Epithelial cell of alveolus of lung (primary cell): ENCODE results near the gene ACSM3. TPM values are rescaled to one million over a fixed set of nuclear protein-coding genes. Genes with fewer than 3 reads are reported as not detected.

Experiments
- total RNA-seq: library from RNA; depleted of rRNA; stranded (reverse); fragments of >200 nt; gene quantifications from 2 replicates; pipeline ENCODE4 v1.2.1, GENCODE V29; 2015

The ACSM3 gene
- total RNA-seq = 0.78 and 2.2 TPM in 2 replicates

GRCh38 chr16:20763461-20764232, at the start of gene ACSM3:
TSS of gene ACSM3 (plus strand) at chr16:20764014. CDS start at chr16:20770035, 6,021 bp downstream.

GRCh38 chr16:20741554-20742285, 22.1 kb upstream of the ACSM3 start, which contains the start of gene THUMPD1:
TSS of gene THUMPD1 (minus strand) at chr16:20741818. CDS start at chr16:20741739, 79 bp downstream.

GRCh38 chr16:20806168-20807050, 42.6 kb downstream of the ACSM3 start, which contains the start of the genes ERI2 and REXO5:
TSS of gene ERI2 (minus strand) at chr16:20806472. CDS start at chr16:20806430, 42 bp downstream.
TSS of gene REXO5 (plus strand) at chr16:20806527. CDS start at chr16:20806954, 427 bp downstream.

Other genes starting within 250 kb of the ACSM3 start
- gene ACSM2B, start 187.6 kb upstream of the ACSM3 start, total RNA-seq = not detected in 2 replicates
- not detected in 2 replicates for gene ACSM1, start 66.3 kb upstream of the ACSM3 start, total RNA-seq
- gene THUMPD1, start 22.2 kb upstream of the ACSM3 start, total RNA-seq = 40.2 and 45.9 TPM in 2 replicates
- gene ERI2, start 42.5 kb downstream of the ACSM3 start, total RNA-seq = 18.0 and 24.4 TPM in 2 replicates
- 2.6 and 2.7 TPM in 2 replicates for gene REXO5, start 42.5 kb downstream of the ACSM3 start, total RNA-seq
- 7.8 and 18.2 TPM in 2 replicates for gene DCUN1D3, start 136.3 kb downstream of the ACSM3 start, total RNA-seq
- 20.6 and 35.7 TPM in 2 replicates for gene LYRM1, start 136.8 kb downstream of the ACSM3 start, total RNA-seq